ENCODE data around the gene HYAL1. TPM values are rescaled to one million over a fixed set of nuclear protein-coding genes. Genes with fewer than 3 reads are reported as not detected.
A peak's percentile ranks its signal among the peaks of the same experiment; 100 is the strongest.
"Not testable (repeated sequence)": the region's sequence is repeated elsewhere in the genome, so short reads cannot be mapped to it uniquely, and the experiment has no call there.

Gene HYAL1
- total RNA-seq, 1 experiment from 2014 or later, result 0.06 TPM

DNA sequence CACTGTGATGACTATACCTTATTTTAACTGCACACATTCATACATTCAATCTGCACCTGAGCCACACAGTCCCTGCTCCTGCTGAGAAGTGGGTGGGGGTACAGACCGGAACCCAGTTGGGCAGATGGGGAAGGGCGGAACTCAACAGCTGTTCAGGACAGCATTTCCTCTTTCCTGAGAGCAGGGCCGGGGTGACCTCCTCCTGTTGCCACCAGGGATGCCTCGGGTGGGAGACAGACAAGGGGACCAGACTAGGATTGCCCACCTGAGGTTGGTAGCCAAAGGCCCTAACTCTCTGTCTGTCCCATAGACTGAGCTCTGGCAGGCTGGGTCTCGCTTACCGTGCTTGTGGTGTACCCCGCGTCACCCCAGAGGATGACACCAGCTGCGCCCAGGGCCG lies 15.2 kb upstream of the HYAL1 start:
- no peak for DNase-seq (ENCODE audit: low read depth)

DNA sequence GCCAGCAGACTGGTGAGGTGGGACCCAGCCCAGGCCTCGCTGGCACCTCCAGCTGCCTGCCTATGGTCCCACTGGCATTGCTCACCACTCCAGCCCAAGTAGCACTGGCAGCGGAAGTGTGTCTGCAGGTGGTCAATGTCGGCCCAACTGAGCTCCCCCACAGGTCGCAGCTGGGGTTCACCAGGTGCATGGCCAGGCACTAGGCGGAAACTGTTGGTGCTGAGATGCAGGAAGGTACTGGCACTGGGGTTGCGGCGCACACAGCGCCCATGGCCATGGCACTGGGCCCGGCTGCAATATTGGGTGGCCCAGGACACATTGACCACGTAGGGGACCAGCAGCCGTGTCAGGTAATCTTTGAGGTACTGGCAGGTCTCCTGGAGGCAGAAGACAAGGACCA lies 14.8 kb upstream of the HYAL1 start:
- DNase-seq (ENCODE audit: low read depth), result no peak

DNA sequence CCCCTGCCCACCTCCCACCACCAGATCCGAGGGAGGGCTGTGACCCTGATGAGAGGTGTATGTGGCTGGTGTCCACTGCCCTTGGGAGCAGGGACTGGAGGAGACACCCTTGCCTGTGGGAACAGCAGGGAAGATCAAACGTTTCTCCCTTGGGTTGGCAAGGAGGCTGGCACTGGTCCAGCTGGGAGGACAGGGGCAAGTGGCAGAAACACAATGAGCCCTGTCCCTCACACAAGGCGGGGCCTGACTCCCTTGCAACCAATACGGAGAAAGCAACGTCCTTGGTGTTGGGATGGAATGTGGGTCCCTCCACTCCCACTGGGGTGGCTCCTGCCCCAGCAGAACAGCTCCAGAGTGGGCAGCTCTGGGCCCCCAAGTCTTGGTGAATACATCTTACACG lies 13.9 kb upstream of the HYAL1 start:
- DNase-seq (ENCODE audit: low read depth), result no peak

DNA sequence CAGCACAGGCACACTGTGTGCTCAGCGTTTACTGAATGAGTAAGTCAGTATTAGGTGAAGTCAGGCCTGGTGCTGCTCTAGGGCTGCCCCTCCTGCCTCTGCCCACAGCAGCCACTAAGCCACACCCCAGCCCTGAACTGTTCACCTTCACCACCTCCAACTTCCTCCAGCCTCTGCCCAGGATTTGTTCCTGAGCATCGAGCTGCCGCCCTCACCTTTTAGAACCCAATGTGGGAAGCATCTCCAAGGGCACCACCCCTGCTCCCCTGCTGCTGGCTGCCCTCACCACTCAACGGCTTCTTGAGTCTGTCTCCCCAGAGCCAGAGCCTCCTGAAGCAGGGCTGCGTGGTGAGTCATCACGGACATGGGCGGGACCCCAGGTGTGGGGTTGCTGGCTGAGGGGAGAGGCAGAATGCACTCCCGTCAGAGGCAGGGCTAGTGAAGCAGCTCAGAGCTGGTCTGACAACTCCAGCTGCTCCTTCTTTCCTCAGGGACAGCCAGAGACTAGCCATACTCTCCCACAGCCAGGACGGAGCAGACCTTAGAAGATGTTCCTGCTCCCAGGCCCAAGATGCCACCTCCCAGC lies 13.4 kb upstream of the HYAL1 start:
- peak; percentile 86 for DNase-seq (ENCODE audit: low read depth)

DNA sequence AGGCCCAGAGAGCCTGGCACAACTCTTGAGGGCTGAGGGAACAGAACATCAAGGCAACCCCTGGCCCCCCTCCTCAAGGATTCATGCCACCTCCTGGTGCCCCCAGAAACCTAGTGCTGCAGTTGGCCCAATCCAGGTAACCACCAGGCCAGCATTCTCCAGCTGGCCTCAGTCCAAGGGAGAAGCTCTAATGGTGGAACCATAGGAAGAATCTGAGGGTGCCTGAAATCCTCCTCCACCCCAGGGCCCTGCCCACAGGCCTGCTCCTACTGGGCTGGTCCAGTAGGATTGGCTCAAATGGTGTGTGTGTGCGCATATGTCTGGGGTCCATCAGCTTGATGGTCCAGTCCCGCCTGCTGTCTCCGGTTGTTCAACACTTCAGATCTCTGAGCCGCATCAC lies 11.4 kb upstream of the HYAL1 start:
- DNase-seq (ENCODE audit: low read depth), result no peak

DNA sequence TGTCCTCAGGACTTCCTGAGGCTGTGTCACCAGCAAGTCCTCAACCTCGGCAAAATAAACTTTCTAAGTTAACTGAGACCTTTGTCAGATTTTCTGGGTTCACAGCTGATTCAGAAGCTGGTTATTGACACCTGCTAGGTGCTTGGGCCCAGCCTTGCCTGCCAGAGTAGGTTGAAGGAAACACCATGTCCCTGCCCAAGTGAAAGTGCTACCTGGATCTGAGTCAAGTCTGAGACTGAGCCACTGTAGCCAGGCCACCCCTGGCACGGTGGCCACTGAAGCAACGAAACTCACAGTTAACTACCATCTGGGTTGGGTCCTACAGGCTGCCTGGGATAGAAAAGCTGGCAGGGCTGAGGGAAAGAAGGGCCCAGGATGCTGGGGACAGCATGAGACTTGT lies 11.0 kb upstream of the HYAL1 start:
- DNase-seq (ENCODE audit: low read depth), result no peak

DNA sequence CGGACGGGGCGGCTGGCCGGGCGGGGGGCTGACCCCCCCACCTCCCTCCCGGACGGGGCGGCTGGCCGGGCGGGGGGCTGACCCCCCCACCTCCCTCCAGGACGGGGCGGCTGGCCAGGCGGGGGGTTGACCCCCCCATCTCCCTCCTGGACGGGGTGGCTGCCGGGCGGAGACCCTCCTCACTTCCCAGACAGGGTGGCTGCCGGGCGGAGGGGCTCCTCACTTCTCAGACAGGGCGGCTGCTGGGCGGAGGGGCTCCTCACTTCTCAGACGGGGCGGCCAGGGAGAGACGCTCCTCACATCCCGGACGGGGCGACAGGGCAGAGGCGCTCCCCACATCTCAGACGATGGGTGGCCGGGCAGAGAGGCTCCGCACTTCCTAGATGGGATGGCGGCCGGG lies 8.7 kb upstream of the HYAL1 start:
- not testable (repeated sequence) for DNase-seq (ENCODE audit: low read depth)

DNA sequence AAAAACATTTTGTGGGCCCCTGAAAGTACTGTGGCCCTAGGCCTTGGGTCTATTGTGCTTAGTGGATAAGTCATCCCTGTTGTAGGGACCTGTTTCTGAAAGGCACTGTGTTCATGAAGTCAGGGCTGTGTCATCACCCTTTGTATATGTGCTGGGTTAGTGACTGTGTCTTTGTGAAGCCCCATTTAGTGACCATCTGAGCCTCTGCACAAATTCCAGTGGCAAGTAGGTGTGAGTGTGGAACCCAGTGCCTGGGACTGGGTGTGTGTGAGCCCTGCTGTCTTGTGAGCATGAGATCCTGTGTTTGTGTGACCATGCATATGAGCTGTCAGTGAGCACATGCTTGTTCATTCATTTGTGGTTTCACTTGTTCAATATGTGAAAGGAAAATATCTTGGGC lies 1.2 kb upstream of the HYAL1 start:
- DNase-seq (ENCODE audit: low read depth), result no peak

DNA sequence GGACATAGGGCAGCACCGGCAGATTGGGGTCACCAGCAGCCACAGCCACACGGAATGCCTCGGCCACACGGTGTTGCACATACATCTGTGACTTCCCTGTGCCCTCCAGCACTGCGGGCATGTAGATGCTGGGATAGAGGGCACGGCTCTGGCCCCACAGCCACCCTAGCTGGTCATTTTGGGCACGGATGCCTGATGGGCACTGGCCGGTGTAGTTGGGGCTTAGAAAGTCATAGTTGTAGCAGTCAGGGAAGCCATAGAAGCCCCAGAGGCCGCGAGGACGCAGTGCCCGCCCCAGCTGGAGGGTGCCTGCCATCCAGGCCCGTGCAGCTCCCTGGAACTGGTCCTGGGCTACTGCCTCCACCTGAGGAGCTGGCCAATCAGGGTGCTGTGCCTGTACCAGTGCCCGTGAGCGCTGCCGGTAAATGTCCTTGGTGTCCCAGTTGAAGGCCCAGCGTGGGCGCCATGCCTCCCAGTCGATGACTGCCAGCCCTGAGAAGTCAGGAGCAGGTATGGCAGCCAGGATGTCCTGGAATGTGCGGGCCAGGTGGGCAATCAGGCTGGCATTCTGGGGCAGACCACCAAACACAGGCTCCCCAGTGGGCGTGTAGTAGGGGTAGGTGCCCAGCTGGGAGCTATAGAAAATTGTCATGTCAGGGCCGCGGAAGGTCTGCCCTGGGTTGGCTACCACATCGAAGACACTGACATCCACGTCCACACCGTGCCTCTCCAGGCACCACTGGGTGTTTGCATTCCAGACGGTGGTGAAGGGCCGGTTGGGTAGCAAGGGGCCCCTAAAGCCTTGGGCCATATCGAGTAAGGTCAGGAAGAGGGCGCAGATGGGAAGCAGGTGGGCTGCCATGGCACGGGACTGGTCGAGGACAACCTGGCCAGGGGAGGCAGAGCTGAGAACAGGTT lies 1.0 kb downstream of the HYAL1 start:
- no peak for DNase-seq (ENCODE audit: low read depth)

DNA sequence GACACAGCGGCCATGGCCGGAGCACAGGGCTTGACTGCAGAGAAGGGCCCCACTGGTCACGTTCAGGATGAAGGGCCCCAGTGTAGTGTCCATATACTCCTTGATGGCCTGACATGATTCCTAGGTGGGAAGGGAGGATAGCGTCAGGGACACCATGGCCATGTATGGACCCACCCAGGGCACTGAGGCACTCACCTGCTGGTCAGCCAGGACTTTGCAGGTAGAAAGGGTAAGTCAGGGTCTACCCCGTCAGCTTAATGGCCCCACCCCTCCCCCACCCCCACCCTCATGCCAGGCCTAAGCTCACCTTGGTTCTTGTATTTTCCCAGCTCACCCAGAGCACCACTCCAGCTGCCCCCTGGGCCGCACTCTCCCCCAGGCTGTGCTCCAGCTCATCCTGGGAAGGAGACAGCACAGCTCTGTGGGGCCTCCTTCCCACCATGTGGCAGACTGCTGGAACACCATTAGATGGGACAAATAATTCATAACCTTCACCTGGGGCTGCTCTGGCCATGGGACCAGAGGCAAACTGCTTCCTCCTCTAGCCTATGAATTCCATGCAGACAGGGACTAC lies 2.6 kb downstream of the HYAL1 start:
- no peak for DNase-seq (ENCODE audit: low read depth)

DNA sequence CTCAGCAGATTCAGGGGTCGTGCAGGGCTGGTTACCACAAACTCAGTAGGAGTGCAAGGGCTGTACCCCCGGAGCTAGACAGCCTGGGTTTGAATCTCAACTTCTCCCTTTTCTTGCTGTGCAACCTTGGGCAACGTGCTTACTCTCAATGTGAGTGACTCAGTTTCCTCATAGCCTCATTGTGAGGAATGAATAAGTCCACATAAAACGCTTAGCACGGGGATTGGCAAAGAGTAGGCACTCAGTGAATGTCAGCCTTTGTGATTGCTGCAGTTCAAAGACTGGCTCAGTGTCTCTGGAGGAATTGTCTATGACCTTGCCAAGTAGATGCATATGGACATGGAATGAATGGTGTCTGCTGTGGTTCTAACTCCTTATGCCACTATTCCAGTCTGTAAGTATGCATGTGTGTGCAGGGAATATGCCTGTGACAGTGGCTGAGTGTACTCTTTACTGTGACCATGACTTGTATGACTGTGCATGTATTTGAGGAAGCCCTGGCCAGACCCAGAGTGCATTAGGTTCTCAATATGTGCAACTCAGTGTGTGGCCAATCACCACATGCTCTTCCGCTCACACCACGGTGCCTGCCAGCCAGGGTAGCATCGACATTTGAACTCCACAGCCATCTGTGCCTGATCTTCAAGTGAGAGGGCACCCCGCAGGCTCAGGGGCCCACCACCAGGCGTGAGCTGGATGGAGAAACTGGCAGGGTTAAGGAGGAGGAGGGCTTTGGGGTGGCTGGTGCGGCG lies 3.3 kb downstream of the HYAL1 start:
- DNase-seq (ENCODE audit: low read depth), result no peak

DNA sequence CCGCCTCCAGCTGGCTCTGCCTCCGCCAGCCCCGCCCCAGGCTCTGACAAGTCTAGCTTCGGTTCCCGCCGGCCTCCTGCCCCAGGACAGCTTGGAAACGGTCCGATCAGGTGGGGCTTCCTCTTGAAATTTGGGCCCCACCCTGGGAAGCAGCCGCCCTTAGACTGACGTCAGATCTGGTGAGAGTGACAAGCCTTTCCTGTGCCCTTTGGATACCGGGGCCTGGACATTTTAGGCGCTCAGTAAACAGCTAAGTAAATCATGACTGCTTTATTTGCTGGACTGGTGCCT lies 3.8 kb downstream of the HYAL1 start:
- no peak for DNase-seq (ENCODE audit: low read depth)

DNA sequence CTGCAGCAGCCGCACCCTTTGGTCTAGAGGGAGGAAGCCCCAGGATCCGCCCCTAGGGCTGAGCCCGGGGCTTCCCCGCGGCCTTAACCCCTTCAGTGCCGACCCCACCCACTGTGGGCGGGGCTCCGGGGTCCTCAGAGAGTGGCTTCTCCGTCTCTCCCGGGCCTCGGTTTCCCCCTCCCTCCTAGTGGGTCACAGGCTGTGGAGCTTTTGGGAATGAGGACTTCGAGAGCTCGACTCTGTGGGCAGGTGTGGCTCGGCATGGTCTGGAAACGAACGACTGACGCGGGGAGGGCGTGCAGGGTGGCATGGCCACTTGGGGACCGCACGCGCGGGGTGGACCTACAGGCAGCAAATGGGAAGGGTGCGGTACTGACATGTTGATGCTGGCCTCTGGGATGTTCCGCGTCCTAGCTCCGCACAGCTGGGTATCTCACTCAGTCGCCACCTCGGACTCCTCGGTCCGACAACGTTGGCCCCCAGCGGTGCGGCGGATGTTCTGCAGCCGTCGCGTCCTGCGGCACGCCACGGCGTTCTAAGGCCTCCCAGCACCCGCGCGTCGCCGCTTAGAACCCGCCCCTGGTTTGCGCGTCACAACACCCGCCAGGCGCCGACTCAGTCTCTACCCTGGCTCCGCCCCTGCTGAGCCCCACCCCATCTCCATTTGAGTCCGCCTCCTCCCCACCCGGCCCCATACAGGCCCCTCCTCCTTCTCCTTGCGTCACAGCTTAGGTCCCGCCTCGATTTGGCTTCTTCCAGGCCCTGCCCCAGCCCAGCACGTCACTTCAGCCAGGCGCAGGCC lies 4.3 kb downstream of the HYAL1 start, which contains the start of the genes HYAL3 and NAA80:
HYAL3 (minus strand) TSS at position 570 of the 802 bp plus-strand sequence. CDS start 3,803 bp downstream, outside the sequence.
NAA80 (minus strand) TSS at position 570 of the 802 bp plus-strand sequence. CDS start 1,942 bp downstream, outside the sequence.
- DNase-seq (ENCODE audit: low read depth), result peak; percentile 98

DNA sequence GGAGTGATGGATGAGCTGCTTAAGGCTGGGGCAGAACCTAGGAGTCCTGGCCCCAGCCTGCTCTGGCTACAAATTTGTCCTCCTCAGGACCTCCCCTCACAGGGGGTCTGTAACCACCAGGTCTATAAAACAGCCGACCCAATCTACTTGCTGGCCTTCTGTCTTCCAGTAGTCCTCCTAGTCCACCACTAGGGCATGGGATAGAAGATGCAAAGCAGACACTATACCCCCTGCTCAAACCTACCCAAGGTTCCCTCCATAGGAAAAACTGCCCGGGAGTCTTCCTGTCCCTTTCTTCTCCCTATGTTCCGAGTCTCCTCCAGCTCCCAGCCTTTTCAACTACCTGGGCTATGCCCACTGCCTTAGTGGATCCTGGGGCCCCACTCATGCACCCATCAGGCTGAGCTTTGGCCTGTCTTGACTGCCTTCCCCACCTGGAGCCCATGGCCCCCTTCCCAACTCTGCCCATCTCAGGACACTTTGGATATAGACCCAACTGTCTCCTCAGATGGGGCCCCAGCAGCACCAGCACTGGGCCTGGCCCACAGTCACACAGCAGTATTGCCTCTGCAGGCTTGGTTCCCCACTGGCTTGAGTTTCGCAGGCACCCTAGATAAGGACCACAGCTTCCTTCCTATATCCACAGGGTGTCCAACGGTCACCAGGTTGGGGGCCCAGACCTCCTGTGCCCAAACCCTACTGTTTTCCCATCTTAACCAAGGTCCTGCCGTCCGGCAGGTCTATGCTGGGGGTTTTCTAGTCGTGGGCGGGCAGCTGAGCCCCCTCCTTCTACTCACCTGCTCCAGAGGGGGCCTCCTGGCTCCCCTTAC lies 5.3 kb downstream of the HYAL1 start:
- no peak for DNase-seq (ENCODE audit: low read depth)

DNA sequence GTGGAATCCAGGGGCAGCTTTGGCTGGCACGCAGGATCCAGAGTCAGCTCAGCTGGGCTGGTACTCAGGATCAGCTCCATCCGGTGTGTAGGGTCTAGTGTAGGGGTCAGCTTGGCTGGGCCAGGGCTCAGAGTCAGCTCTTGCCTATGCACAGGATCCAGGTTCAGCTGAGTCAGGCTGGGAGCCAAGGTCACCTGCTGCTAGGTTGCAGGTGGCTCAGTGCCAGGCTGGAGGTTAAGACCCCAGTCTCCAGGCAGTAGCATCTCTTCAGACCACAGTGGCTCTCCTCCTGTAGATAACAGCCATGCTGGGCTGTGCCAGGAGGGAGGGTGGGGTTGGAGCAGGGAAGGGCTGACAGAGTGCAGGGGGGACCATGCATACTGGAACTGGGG lies 6.0 kb downstream of the HYAL1 start:
- DNase-seq (ENCODE audit: low read depth), result no peak

DNA sequence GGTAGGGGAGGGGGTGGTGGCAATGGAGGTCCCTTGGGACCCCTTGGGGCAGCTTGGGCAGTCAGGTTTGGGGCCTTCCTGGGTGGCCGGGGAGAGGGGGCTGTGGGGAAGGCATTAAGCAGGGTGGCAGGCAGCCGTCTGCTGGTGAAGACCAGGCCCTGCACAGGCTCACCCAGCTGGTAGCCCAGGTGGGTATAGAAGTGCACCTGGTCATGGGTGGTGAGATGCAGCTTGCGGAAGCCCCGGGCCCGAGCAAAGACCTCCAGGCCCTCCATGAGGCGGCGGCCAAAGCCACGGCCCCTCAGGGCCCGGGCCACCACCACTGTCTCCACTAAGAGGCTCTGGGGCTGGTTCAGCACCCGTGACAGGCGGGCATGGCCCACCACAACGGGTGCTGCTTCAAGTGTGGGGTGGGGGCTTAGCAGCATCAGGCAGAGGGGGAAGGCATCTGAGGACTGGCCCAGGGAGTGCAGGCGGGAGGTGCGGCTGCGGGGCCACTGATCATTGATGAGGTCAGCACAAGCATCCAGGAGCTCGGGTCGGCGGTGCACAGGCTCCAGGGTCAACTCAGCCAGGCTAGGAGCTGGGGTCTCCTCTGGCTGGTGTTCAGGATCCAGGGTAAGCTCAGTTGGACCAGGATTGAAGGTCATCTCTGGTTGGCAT lies 6.5 kb downstream of the HYAL1 start:
- no peak for DNase-seq (ENCODE audit: low read depth)

DNA sequence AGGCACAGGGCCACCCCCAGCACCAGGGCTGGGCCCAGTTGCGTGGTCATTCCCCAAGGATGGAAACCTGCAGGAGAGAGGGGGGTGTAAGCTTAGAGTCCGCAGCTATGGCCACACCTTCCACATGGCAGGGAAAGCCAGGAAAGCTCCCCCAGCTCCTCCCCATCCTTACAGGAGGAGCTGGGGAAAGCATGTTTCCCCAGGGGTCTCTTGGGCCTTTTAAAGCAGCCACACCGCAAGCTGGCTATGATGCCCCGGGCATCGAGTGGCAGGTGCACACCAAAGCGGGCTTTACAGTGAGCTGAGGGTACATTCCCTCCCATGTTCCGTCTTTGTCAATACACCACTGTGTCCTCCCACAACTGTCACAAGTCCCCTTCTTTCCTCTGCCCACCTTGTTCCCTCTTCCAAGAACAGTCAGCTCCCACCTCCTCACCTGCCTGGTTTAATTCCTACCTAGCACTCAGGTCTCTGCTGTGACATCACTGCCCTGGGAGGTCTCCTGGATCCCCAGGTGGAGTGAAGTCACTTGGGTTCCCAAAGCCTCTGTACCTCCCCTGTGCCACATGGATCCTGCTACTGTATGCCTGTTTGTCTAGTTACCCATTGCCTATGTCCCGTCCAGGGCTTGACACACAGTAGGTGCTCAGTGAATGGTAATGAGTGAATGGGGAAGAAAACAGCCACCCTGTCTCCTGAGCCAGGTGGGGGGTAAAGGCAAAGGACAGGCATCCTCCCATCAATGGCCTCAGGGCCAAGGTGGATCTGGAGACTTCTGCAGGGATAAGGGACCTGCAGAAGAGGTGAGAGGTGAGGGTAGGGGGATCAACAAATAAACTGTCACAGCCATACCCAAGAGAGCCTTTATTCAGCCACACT lies 7.6 kb downstream of the HYAL1 start:
- DNase-seq (ENCODE audit: low read depth), result no peak

DNA sequence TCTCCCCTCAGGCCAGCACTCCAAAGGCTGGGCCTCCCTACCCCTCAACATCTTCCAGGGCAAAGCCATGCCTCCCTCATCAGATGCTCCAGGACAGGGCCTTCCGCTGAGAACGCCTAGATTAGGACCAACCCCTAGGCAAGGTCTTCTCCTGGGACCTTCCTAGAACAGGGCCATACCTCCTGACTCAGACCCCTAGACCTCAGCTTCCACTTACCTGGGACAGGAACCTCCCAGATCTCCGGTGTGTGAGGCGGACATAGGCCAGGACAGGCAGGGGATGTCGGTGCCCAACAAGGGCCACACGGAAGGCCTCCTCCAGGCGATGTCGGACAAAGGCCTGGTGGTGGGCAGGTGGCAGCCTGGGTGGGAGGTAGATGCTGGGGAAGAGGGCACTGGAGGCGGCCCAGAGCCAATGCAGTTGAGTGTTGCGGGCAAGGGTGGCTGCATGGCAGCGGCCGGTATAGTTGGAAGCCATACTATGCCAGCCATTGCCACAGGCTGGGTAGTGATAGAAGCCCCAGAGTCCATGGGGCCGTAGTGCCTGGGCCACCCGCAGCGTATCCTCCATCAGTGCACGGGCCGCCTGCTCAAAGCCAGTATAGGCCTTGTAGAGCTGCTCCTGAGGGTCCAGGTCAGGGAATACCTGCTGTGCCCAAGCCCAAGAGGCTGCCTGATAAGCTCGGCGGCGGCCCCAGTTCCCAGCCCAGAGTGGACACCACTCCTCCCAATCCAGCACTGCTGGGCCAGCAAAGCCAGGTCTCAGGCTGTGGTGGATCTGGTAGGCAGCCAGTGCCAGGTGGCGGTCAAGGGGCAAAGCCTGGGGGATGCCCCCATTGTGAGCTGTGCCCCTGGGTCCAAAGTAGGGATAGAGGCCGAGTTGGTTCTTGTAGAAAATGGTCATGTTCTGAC lies 8.6 kb downstream of the HYAL1 start:
- DNase-seq (ENCODE audit: low read depth), result no peak

All from Daoy (cell line).